Cerebellar nuclear complex (tissue), 1 donor: Measurements from ENCODE around the gene HDAC11.
"Not testable (repeated sequence)": the region's sequence is repeated elsewhere in the genome, so short reads cannot be mapped to it uniquely, and the experiment has no call there.

Experiments used
- DNase-seq, 2 experiments: peaks; one replicate each; lab custom pipeline; 2025; lab: John Stamatoyannopoulos, UW

Gene HDAC11

DNA sequence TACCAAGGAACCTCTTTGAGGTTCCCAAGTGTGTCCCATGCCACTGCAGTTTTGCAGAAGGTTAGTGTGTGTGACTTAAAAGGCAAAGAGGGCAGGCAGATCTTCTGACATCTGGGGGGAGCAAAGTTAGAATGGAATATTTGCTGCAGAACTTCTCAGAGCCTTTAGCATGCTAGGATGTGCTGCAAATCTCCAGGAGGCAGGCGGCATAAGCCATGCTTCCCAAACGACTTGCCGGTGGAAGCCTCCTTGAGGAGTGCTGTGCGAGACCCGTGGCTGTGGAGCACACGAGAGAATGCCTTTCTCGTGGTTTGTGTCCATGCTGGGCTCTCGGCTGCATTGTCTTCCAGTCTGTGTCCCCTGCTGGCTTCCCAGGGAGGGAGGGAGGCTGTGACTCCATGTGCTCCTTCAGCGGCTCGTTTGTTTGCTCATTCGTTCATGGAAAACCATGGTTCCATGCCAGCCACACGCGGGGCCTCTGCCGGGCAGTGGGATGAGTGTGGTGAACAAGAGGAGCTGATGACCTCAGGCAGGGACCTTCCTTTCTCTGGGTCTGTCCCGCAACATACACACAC is 13.8 kb downstream of the HDAC11 start:
- no peak for DNase-seq

GRCh38 chr3:13494463-13495350 is 14.6 kb downstream of the HDAC11 start:
- no peak for DNase-seq

DNA sequence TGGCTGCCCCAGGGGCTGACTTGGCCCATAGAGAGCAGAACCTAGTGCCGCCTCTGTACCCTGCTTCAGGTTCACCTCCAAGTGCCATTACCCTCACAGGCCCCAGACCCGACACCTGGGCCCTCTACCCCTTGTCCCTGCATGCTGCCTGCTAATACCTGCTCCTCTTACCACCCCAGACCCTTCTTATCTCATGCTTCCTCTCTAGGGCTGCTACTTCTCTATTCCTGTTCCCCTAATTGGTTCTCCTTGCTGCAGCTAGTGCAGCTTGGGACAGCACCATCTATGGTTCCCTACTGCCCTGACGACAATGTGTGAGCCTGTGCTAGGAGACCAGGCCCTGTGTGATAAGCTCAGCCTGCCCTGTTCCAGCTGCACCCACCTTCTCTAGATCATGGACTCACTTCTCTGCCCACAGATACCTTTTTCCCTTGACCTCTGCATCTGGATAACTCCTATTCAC is 15.3 kb downstream of the HDAC11 start:
- DNase-seq = no peak

DNA sequence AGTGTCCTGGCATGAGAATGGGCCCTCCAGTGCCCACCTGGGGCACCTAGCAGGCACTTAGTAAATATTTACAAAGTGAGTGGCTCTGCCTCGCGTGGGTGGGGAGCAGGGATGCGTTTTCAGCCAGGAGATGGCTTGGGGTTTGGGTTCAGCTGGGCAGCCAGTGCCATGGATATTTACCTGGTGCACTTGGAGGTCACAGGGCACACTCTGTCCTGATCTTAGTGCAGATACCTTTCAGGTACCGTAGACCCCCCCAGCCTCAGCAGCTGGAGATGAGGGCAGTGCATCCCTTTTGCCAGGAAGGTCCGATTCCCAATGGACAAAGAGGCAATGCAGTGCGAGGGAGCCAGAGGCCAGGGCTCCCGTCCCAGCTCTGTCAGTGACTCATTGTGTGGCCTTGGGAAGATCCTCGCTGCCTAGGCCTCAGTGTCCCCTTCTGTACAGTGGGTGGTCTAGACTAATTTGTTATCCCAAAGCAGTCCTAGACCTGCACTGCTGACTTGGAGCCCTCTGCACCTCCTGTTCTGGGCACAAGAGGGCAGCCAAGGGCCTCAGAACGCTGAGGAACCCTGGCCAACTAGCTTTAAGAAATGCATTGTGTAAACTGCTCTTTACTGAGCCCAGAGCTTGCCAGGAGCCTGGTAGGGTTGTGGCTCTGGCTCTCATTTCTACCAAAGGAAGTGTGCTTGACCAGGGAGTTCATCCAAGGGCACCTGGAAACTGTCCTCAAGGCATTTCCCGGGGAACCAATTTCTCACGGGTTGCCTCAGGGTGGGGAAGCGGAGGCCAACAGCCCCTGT is 16.0 kb downstream of the HDAC11 start:
- peak in 1 of 2 experiments; percentile 86 for DNase-seq

DNA sequence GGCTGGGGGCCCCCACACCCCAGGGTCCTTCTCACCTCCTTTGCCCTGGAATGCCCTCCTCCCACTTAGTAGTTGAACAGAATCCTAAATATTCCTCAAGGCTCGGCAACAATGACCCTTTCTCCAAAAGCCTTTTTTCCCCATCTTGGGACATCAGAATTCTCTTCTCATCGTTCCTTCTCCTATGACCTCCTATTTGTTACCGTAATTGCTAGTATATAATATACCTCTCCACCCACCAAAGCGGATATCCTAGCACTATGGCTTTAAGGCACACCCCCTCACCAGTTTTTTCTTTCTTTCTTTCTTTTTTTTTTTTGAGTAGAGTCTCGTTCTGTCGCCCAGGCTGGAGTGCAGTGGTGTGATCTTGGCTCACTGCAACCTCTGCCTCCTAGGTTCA is 16.8 kb downstream of the HDAC11 start:
- no peak for DNase-seq

DNA sequence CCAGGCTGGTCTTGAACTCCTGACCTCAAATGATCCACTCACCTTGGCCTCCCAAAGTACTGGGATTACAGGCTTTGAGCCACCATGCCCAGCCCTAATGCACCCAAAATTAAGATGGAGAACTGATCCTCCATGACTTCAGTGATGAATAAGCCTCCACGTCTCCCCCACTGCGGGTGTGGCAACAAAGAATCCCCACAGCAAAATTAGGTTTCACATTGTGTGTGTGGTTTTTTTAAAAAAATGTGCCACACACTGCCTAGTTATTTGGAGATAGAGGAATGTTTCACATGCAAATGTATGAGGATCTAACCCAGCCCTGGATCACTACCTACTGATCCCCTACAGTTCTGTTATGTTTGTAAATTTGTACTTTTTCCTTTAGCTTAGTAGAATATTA is 17.3 kb downstream of the HDAC11 start:
- DNase-seq = no peak

GRCh38 chr3:13498354-13499060 is 18.4 kb downstream of the HDAC11 start:
- DNase-seq = no peak

- not testable (repeated sequence) for DNase-seq
Measured at GRCh38 chr3:13499246-13499645, 19.1 kb downstream of the HDAC11 start.

DNA sequence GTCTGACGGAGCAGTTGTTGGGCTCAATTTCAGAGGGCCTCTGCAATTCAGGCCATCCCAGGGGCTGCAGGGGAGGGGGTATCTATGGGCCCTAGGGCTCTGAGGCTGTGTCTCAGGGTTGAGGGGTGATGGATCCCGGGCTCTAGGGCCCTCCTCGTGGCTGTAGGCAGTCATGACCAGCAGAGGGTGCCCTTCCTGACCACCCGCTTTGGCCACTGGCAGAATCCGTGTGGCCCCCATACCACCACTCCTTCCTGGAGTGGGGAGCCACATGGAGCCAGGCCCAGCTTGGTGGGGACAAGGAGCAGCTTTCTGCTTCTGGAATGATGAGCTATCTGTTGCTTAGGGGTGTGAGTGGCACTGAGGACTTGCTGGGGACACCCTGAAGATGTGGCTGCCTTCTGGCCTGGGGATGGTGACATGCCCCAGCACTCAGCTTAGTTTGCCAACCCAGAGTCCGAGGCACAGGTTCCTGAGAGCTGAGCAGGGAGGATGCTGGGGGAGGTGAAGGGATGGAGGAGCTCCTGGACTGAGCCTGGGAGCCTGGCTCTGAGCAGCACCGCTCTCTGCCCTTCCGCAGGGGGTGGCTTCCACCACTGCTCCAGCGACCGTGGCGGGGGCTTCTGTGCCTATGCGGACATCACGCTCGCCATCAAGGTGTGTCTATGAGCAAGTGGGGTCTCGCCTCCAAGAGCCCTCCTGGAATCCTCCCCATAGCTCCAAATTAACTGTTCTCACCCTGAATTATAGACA is 20.2 kb downstream of the HDAC11 start:
- no peak for DNase-seq

GRCh38 chr3:13501056-13501455 is 20.9 kb downstream of the HDAC11 start:
- no peak for DNase-seq

- DNase-seq = no peak
Measured at GRCh38 chr3:13501521-13501920, 21.4 kb downstream of the HDAC11 start.

GRCh38 chr3:13501958-13502790 is 22.1 kb downstream of the HDAC11 start:
- no peak for DNase-seq

DNA sequence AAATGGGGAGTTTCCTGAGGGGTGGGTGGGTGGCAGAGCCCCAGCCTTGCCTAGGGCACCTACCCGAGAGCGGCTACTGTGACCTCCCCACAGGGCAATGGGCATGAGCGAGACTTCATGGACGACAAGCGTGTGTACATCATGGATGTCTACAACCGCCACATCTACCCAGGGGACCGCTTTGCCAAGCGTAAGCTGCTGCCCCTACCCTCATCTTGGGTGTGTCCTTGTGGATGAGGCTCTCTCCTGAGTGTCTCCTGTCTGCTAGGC is 22.6 kb downstream of the HDAC11 start:
- no peak for DNase-seq

- DNase-seq = no peak
Measured at GRCh38 chr3:13504161-13504831, 24.2 kb downstream of the HDAC11 start.

GRCh38 chr3:13505147-13506130 is 25.3 kb downstream of the HDAC11 start:
- no peak for DNase-seq

GRCh38 chr3:13506239-13506638 is 26.1 kb downstream of the HDAC11 start:
- DNase-seq = no peak

GRCh38 chr3:13506680-13507079 is 26.6 kb downstream of the HDAC11 start:
- DNase-seq = no peak

DNA sequence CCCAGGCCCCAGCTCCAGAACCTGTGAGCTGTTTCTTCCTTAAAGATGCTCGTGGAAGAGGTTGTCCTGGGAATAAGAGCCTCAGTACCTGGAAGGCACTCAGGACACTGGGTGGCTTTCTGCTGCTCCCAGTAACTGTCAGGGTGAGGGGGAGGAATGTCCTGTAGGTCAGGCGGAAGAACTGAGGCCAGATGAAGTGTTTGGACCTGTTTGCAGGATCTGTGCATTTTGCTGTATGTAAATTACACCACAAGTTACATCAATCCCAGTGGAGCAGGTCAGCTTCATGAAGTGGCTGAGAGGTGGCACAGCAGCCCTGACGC is 27.1 kb downstream of the HDAC11 start:
- DNase-seq = no peak
